NT2/D1 (cell line): ENCODE results near the gene FRMD5.

ENCODE experiments used
- SUZ12 ChIP-seq: IDR thresholded peaks from 2 replicates; pipeline ENCODE4 v1.6.1; 2011; ENCODE audit not compliant: insufficient read length, insufficient read depth; ENCODE audit errors: extremely low read depth
- YY1 ChIP-seq: IDR thresholded peaks from 2 replicates; pipeline ENCODE4 v1.6.1; 2011; ENCODE audit not compliant: insufficient read length, insufficient read depth

GRCh38 chr15:43930079-43930478 is 265.0 kb downstream of the FRMD5 start:
- no peak for TF ChIP-seq YY1
- no peak for TF ChIP-seq SUZ12
